ENCODE measurements around the gene LCP1. TPM values are rescaled to one million over a fixed set of nuclear protein-coding genes. Genes with fewer than 3 reads are reported as not detected.

The LCP1 gene
- total RNA-seq, 2 experiments from 2014 or later, result 1,008 to 1,043 TPM

GRCh38 chr13:46202966-46203365, 21.0 kb upstream of the LCP1 start:
- Mint-ChIP-seq H3K9me3 (no peaks in the 10 kb centered on the region), H3K4me3 (no peak overlapping the region), H3K4me1 (ENCODE audit: low read depth) (peaks cover 34% of the 10 kb centered on the region), H3K27ac (no peak overlapping the region), H3K36me3 (ENCODE audit: low read depth) (no peaks in the 10 kb centered on the region), H3K27me3 (ENCODE audit: low read depth) (no peaks in the 10 kb centered on the region)
- DNase-seq, result no peak
- intact Hi-C loops (cut with micrococcal nuclease), result loop anchor here (1.0 kb wide), 1 partner anchor 8 kb away; the partner anchor contains the start of gene LRRC63
- CTCF ChIA-PET, result interaction anchor here (0.5 to 2.2 kb wide), 3 partner anchors 31 to 96 kb away, joined by 3 to 7 read pairs (median 4); no protein-coding TSS in a partner anchor

GRCh38 chr13:46202188-46202795, 20.3 kb upstream of the LCP1 start:
- no peak overlapping the region for H3K4me3 Mint-ChIP-seq
- peaks cover 34% of the 10 kb centered on the region for H3K4me1 Mint-ChIP-seq (ENCODE audit: low read depth)
- no peak for DNase-seq
- H3K9me3 Mint-ChIP-seq, result no peaks in the 10 kb centered on the region
- CTCF ChIA-PET, result interaction anchor here (0.5 to 2.2 kb wide), 3 partner anchors 26 to 181 kb away, joined by 3 to 7 read pairs (median 3); no protein-coding TSS in a partner anchor
- peak overlapping the region; percentile 48 for H3K27ac Mint-ChIP-seq
- intact Hi-C loops (cut with micrococcal nuclease), result loop anchor here (1.0 kb wide), 1 partner anchor 9 kb away; the partner anchor contains the start of gene LRRC63
- H3K27me3 Mint-ChIP-seq (ENCODE audit: low read depth), result no peaks in the 10 kb centered on the region
- no peaks in the 10 kb centered on the region for H3K36me3 Mint-ChIP-seq (ENCODE audit: low read depth)

- DNase-seq, result no peak
Measured at GRCh38 chr13:46198696-46199193, 16.8 kb upstream of the LCP1 start.

GRCh38 chr13:46197299-46198048, 15.5 kb upstream of the LCP1 start:
- CTCF ChIA-PET, result no interaction called here
- Mint-ChIP-seq H3K27me3 (ENCODE audit: low read depth) (no peaks in the 10 kb centered on the region), H3K4me1 (ENCODE audit: low read depth) (peaks cover 26% of the 10 kb centered on the region), H3K27ac (no peak overlapping the region), H3K4me3 (no peak overlapping the region), H3K36me3 (ENCODE audit: low read depth) (no peaks in the 10 kb centered on the region), H3K9me3 (no peaks in the 10 kb centered on the region)
- intact Hi-C loops (cut with micrococcal nuclease), result loop anchor here (1.0 kb wide), 1 partner anchor 10 kb away; no protein-coding TSS in a partner anchor
- DNase-seq, result no peak

More at GRCh38 chr13:46198696-46199193, 16.8 kb upstream of the LCP1 start:
- intact Hi-C loops (cut with micrococcal nuclease), result no loop called here
- CTCF ChIA-PET, result interaction anchor here (1.2 to 1.4 kb wide), 2 partner anchors 39 to 122 kb away, joined by 3 to 5 read pairs; no protein-coding TSS in a partner anchor
- Mint-ChIP-seq H3K36me3 (ENCODE audit: low read depth) (no peaks in the 10 kb centered on the region), H3K27ac (no peak overlapping the region), H3K9me3 (no peaks in the 10 kb centered on the region), H3K4me1 (ENCODE audit: low read depth) (peaks cover 34% of the 10 kb centered on the region), H3K27me3 (ENCODE audit: low read depth) (no peaks in the 10 kb centered on the region), H3K4me3 (no peak overlapping the region)

- DNase-seq, result no peak
- Mint-ChIP-seq H3K27me3 (ENCODE audit: low read depth) (no peaks in the 10 kb centered on the region), H3K9me3 (no peaks in the 10 kb centered on the region), H3K4me3 (no peak overlapping the region), H3K27ac (no peak overlapping the region), H3K4me1 (ENCODE audit: low read depth) (peaks cover 8% of the 10 kb centered on the region), H3K36me3 (ENCODE audit: low read depth) (no peaks in the 10 kb centered on the region)
- CTCF ChIA-PET, result interaction anchor here (1.4 to 3.5 kb wide), 3 partner anchors 8 to 16 kb away, joined by 4 to 12 read pairs (median 6); partner anchors contain the start of gene LRRC63
- intact Hi-C loops (cut with micrococcal nuclease), result no loop called here
Measured at GRCh38 chr13:46195016-46195415, 13.0 kb upstream of the LCP1 start.

- peaks cover 4% of the 10 kb centered on the region for H3K4me1 Mint-ChIP-seq (ENCODE audit: low read depth)
- no peaks in the 10 kb centered on the region for H3K36me3 Mint-ChIP-seq (ENCODE audit: low read depth)
- H3K27ac Mint-ChIP-seq, result no peak overlapping the region
- H3K9me3 Mint-ChIP-seq, result no peaks in the 10 kb centered on the region
- CTCF ChIA-PET, result interaction anchor here (3.5 kb wide), 1 partner anchor 9 kb away, joined by 12 read pairs; no protein-coding TSS in a partner anchor
- no peak overlapping the region for H3K4me3 Mint-ChIP-seq
- H3K27me3 Mint-ChIP-seq (ENCODE audit: low read depth), result no peaks in the 10 kb centered on the region
- DNase-seq, result no peak
- intact Hi-C loops (cut with micrococcal nuclease), result no loop called here
Measured at GRCh38 chr13:46192412-46192811, 10.4 kb upstream of the LCP1 start.

GRCh38 chr13:46185634-46186033, 3.7 kb upstream of the LCP1 start:
- no peak overlapping the region for H3K4me3 Mint-ChIP-seq
- intact Hi-C loops (cut with micrococcal nuclease), result no loop called here
- H3K27me3 Mint-ChIP-seq (ENCODE audit: low read depth), result no peaks in the 10 kb centered on the region
- H3K36me3 Mint-ChIP-seq (ENCODE audit: low read depth), result peaks cover 6% of the 10 kb centered on the region
- H3K4me1 Mint-ChIP-seq (ENCODE audit: low read depth), result peaks cover 29% of the 10 kb centered on the region
- H3K27ac Mint-ChIP-seq, result no peak overlapping the region
- H3K9me3 Mint-ChIP-seq, result no peaks in the 10 kb centered on the region
- CTCF ChIA-PET, result interaction anchor here (0.6 to 2.0 kb wide), 12 partner anchors 8 to 1725 kb away, joined by 3 to 7 read pairs (median 4); no protein-coding TSS in a partner anchor
- no peak for DNase-seq

GRCh38 chr13:46184277-46184699, 2.3 kb upstream of the LCP1 start:
- no peaks in the 10 kb centered on the region for H3K27me3 Mint-ChIP-seq (ENCODE audit: low read depth)

GRCh38 chr13:46183018-46183946, 1.3 kb upstream of the LCP1 start:
- peaks cover 22% of the 10 kb centered on the region for H3K36me3 Mint-ChIP-seq (ENCODE audit: low read depth)
- no peak for DNase-seq
- H3K9me3 Mint-ChIP-seq, result no peaks in the 10 kb centered on the region
- intact Hi-C loops (cut with micrococcal nuclease), result loop anchor here (2.0 to 5.0 kb wide), 3 partner anchors 204 to 721 kb away; partner anchors contain the start of genes COG3, LRCH1 and RUBCNL
- H3K4me1 Mint-ChIP-seq (ENCODE audit: low read depth), result peaks cover 26% of the 10 kb centered on the region
- CTCF ChIA-PET, result interaction anchor here (0.7 to 2.4 kb wide), 9 partner anchors 11 to 138 kb away, joined by 3 to 18 read pairs (median 4); no protein-coding TSS in a partner anchor
- no peaks in the 10 kb centered on the region for H3K27me3 Mint-ChIP-seq (ENCODE audit: low read depth)
- peak overlapping the region; percentile 93 for H3K4me3 Mint-ChIP-seq
- peak overlapping the region; percentile 98 for H3K27ac Mint-ChIP-seq

More at GRCh38 chr13:46184277-46184699, 2.3 kb upstream of the LCP1 start:
- Mint-ChIP-seq H3K9me3 (no peaks in the 10 kb centered on the region), H3K4me3 (peak overlapping the region; percentile 72), H3K4me1 (ENCODE audit: low read depth) (peaks cover 25% of the 10 kb centered on the region), H3K36me3 (ENCODE audit: low read depth) (peaks cover 17% of the 10 kb centered on the region), H3K27ac (peak overlapping the region; percentile 98)
- CTCF ChIA-PET, result interaction anchor here (1.2 to 2.0 kb wide), 3 partner anchors 10 to 137 kb away, joined by 4 to 6 read pairs (median 6); no protein-coding TSS in a partner anchor
- intact Hi-C loops (cut with micrococcal nuclease), result loop anchor here (1.0 to 5.0 kb wide), 9 partner anchors 58 to 722 kb away; partner anchors contain the start of genes COG3, LRCH1 and ZC3H13
- peak; percentile 88 for DNase-seq

- H3K36me3 Mint-ChIP-seq (ENCODE audit: low read depth), result peaks cover 30% of the 10 kb centered on the region
- DNase-seq, result peak; percentile 47
- peaks cover 31% of the 10 kb centered on the region for H3K4me1 Mint-ChIP-seq (ENCODE audit: low read depth)
- H3K27me3 Mint-ChIP-seq (ENCODE audit: low read depth), result no peaks in the 10 kb centered on the region
- CTCF ChIA-PET, result interaction anchor here (0.6 to 2.4 kb wide), 10 partner anchors 10 to 193 kb away, joined by 3 to 18 read pairs (median 4); no protein-coding TSS in a partner anchor
- intact Hi-C loops (cut with micrococcal nuclease), result loop anchor here (1.0 to 5.0 kb wide), 10 partner anchors 14 to 841 kb away; partner anchors contain the start of genes COG3, LRCH1, LRRC63 and RUBCNL
- H3K27ac Mint-ChIP-seq, result peak overlapping the region; percentile 98
- H3K9me3 Mint-ChIP-seq, result no peaks in the 10 kb centered on the region
- peak overlapping the region; percentile 93 for H3K4me3 Mint-ChIP-seq
Measured at GRCh38 chr13:46182491-46182877, 507 bp upstream of the LCP1 start.

- intact Hi-C loops (cut with micrococcal nuclease), result loop anchor here (5.0 kb wide), 2 partner anchors 371 to 719 kb away; partner anchors contain the start of genes COG3 and LRCH1
- peak overlapping the region; percentile 93 for H3K4me3 Mint-ChIP-seq
- DNase-seq, result no peak
- CTCF ChIA-PET, result interaction anchor here (0.7 to 2.4 kb wide), 3 partner anchors 11 to 617 kb away, joined by 3 to 8 read pairs (median 5); no protein-coding TSS in a partner anchor
- H3K36me3 Mint-ChIP-seq (ENCODE audit: low read depth), result peaks cover 39% of the 10 kb centered on the region
- peak overlapping the region; percentile 98 for H3K27ac Mint-ChIP-seq
- no peaks in the 10 kb centered on the region for H3K9me3 Mint-ChIP-seq
- H3K27me3 Mint-ChIP-seq (ENCODE audit: low read depth), result no peaks in the 10 kb centered on the region
- H3K4me1 Mint-ChIP-seq (ENCODE audit: low read depth), result peaks cover 39% of the 10 kb centered on the region
Measured at GRCh38 chr13:46181377-46181839, 569 bp downstream of the LCP1 start.
